HG03175 (cell line): ENCODE results near the gene HPCAL1.

ENCODE experiments used
- ATAC-seq: cut with Tn5 transposase; IDR thresholded peaks from one replicate; pipeline ENCODE4 v1.9.1; 2021; ENCODE audit warnings: mild to moderate bottlenecking, moderate library complexity; ENCODE audit not compliant: unreplicated experiment

HPCAL1 gene

DNA sequence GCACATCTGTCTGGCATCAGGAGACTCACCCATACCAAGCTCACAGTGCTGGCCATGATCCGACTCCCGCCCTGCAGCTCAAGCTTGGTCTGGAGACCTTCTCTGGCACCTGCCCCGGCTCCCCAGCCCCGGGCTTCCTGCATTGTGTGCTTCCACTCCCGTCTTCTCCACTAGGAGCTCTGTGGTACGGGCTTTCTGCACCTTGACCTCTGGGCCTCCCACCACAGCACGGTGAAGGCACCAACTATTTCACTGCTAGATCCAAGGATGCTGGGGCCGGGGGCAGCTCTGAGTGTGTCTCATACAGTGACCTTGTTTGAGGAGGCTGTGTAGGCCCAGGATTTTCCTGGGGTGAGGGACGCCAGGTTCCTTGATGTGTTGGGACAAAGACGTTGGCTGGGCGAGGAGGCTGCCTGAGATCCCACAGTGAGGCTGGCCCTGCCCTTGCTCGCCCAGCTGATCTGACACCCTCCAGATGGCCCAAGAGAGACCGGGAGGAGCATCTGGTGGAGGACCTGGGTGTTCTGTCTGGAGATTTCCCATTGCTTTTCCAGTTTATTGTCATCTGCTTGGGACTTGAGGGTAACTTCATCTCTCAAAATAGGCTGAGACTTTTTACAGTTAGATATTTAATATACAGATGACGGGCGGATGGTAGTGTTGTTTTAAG, 64.0 kb downstream of the HPCAL1 start:
- no peak for ATAC-seq

DNA sequence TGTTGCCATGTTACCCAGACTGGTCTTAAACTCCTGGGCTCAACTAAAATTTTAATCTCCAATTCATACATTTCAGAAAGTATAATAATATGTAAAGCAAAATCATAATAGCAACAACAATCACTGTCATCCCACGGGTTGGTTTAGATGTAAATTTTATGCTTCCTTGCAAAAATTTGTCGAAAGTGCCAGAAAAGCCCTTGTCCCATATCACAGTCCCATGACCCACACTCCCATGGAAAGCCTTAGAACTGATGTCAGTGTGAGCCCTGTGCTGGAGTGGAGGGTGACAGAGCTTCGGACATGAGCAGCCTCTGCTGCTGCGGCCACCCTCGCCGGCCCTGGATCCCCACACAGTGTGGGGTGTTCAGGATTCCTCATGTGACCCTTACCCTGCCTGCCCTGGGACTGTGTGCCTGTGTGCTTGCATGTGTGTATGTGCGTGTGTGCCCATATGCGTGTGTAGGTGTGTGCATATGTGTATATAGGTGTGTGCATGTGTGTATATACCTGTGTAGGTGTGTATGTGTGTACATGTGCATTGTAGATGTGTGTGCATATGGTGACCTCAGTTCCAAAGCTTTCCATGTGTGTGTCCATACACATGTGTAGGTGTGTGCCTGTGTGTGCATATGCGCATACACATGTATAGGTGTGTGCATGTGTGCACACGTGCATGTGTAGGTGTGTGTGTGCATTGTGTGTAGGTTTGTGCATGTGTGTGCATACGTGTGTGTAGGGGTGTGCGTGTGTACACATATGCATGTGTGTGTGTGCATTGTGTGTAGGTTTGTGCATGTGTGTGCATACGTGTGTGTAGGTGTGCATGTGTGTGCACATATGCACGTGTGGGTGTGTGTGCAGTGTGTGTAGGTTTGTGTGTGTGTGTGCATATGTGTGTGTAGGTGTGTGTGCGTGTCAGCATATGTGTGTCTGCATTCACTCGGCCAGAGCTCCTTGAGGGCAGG, 65.1 kb downstream of the HPCAL1 start:
- ATAC-seq: no peak

DNA sequence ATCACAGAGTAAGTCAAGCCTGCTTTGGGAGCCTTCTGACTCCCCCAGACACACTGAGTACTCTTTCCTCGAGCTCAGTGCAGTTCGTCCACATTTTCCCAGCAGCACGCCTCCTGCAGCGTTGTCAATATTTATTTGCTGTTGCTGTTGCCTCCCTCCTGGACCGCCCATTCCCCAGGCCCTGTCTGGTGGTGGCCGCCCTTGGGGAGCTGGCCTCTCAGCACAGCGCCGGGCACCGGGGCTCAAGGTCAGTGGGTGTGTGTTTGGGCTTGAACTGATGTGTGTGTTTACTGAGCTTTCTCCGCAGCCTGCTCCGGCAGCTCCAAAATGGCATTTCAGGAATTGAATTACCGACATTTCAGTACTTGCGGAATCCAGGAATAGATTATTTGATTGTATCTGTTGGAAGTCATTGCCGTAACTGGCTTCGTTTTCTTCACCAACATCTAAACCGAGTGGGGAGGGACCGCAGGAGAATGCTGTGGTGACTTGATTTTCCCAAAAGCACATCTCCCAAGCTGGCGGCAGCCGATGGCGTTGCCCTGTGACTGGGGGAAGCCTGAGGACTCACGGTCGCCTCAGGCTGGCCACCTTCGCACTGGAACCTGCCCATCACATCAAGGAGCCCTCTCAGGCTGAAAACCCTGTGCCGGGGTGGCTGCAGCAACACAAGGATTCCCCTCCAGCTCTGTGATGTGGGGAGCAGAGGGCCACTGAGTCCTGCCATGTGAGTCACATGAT, 66.0 kb downstream of the HPCAL1 start:
- ATAC-seq: no peak

DNA sequence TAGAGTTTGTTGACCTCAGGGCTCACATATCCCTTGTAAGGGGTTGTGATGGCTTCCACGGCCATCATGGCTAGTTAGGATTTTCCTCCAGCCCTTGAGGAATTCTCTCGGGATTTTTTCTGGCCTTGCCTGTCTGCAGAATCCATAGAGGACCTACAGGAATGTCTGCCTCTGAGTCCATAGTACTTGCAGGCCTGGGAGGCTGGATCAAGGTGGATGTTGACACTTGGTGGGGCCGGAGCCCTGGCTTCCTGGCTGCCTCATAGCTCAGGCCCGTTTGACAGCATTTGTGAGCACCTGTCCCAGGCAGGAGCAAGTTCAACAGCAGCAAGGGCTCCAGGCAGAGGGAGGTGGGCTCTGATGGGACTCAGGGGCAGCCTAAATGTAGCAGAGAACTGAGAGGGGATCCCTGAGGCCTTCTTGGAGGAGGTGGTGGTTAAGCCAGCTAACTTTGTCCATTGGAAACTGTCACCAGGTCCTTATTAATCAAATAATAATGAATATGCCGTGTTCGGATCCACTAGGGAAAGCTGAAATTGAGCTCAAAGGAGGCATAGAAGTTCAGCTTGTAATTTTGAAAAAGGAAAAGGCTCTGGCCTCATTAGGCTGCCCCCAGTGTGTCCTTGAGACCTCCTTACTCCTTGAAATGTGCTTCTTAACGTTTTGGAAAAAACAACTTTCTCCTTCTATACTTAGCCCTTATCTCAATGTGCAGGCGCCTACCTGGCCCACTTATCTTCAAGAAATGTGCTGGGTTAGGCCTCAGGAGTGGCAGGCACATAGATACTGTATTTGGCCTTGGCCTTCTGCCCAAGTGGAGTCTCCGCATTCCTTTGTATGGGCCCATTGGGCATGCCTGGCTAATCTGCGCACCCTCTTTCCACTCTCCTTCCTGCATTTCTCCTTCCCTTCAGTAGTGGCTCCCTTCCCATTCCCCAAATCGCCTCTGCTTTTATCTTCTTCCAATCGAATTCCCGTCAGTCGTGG, 66.9 kb downstream of the HPCAL1 start:
- no peak for ATAC-seq

DNA sequence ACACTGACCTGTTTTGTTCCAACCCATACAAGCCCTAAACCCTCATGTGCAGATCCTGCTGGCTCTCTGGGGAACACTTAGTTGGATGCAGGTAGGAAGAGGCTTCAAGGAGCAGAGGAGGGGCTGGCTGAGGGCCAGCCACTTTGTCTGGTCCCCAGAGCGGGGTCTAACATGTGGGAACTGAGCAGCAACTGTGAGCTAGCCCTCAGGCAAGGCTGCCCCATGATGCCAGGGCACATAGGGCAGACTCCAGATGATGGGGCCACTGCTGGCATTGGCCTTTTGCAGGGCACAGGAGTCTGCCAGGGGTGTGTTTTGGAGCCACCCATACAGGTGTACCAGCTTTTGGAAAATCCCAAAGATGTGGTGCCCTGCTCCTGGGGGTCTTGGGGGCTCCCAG, 67.7 kb downstream of the HPCAL1 start:
- no peak for ATAC-seq

DNA sequence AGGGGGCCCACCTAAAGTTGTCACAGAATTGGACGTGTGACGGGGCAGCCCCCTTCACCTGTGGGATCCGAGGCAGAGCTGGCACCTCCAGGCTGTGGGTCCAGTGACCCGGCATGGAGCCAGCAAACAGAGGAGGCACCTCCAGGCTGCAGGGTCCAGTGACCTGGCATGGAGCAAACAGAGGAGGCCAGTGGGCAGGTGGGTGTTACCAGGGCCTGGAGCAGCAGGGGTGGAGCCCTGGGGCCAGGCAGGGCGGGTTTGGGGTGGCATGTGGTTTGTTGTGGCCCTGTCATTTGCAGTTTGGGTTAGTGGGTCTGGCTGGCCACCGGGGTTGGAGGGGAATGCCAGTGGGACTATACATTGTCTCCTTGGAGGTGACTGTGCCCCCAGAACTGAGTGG, 68.2 kb downstream of the HPCAL1 start:
- no peak for ATAC-seq

DNA sequence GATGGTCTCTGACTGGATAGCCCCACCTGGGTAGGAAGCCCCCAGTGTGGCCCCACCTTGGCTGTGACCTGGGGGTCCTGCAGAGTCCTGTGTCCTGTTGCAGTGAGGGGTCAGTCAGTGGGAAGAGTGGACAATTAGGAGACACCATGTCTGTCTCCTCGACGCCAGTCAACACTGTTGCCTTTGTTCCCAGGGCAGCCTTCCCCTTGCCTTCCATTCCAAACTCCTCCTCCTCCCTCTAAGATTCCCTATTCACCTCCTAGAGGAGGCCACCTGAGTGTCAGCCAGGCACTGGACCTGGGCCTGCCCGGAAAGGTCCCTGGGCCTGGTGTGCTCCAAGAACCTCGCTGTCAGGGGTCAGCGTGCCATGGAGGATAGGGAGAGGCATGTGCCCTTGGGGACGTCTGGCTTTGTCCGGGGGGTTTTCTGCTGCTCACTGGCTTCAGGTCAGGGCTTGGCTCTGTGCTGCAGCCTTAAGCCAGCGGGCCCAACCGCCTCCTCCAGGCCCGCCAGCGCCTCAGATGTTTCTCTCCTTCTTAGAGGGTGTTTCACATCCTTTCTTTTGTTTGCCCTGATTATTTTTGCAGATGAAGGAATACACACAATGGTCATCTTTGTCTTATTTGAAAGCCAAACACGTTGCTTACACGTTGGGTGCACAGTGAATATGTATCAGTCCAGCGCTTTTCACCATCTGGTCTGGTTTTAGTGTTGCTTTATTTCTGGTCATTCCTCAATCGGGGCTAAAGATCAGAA, 68.9 kb downstream of the HPCAL1 start:
- no peak for ATAC-seq

DNA sequence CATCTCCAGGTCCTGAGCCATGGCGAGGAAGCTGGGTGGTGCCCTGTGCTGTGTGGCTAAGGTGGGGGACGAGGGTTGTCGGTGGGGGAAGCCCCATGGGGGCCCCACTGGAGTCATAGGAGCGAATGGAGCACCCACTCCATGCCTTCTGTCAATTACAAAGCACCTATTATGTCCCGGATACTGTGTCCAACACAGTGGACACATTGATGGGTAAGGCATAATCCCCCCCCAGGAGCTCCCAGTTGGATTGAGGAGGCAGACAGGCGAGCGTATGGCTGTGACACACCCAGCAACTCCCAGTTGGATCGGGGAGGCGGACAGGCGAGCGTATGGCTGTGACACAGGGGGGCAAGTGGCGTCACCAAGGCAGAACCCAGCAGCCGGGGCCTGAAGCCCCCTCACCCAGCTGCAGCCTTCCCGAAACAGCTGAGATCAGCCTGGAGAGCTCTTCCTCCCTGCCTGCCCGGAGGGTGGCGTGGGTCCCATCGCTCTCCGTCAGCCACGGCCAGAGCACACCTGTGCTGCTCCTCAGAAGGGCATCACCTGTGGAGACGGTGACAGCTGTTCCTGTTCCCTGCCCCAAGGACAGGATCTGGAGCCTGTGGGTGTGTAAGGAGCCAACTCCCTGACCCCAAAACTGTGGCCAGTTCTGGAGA, 69.6 kb downstream of the HPCAL1 start:
- no peak for ATAC-seq

DNA sequence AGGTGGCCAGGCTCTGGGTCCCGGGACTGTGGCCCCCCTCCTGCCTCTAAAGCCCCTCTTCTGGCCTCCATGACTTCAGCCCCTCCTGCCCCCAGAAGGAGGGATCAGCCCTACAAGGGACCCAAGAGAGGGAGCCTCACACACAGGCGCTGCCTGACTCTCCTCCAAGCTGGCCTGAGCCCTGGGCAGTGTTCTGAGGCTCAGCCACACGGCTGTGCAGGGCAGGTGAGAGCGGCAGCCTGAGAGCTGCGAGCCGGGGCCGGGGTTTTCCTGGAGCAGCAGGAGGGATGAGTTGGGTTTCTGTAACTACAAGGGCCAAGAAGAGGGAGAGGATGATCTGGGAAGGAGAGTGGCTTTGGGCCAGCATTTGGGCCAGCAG, 70.1 kb downstream of the HPCAL1 start:
- ATAC-seq: no peak

DNA sequence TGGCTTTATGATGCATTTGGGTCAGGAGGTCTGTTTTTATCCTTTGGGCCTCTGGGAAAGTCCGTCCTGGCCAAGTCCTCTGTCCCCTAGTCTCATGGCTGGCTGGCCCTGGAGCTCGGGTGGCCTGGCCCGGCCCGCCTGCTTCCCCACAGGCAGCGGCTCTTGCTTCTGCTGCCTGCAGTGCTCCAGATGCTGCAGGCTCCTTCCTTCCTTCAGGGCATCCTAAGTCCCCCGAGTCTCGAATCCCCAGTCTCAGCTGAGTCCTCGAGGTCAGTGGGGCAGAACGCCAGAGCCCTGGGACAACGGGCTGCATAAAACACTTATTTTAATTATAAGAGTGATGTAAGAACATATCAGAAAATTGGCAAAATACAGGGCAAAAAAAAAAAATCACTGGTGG, 71.2 kb downstream of the HPCAL1 start:
- ATAC-seq: no peak

DNA sequence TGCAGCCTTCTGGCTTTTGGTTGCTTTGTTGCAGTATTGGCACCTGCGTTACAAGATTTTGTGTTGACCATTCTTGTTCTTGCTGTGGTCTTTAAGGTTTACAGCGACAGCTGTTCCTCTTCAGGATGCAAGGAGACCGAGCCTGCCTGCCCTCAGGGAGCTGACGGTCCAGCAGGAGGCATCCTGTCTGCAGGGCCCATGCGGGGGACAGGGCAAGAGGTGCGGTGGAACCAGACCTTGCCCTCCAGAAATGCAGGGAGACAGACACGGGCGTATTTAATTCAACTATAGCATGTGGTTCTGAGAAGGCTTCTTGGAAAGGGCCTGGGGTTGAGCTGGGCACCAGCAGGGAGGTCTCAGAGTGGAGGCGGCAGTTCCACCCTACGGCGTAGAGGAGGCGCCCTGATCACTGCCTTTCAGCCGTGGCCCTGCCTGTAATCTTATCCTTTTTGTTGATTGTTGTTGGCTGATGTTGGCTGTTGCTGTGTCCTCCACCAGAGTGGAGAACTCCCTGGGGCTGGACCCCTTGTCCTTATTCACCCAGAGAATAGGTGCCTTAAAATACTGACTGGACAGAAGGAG, 71.7 kb downstream of the HPCAL1 start:
- ATAC-seq: no peak

DNA sequence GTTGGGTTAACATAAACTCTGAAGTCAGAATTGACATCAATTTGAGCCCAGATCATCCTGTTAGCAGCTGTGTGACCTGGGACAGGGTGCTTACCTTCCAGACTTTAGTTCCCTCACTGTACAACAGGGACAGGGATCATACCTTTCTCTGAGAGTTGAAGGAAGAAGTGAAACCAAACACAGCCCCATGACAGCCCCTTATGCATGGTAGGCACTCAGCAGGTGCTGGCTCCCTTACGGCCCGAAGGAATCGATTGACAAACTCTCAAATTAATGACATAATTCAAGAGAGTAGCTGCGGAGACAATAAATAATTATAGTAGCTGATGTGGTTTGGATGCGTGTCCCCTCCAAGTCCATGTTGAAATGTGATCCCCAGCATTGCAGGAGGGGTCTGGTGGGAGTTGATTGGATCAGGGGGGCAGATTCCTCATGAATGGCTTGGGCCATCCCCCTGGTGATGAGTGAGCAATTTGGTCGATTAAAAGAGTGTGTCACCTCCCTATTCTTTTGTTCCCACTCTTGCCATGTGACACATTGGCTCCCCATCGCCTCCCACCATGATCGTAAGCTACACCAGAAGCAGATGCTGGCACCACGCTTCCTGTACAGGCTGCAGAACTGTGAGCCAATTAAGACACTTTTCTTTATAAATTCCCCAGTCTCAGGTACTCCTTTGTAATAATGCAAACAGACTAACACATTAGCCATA, 73.0 kb downstream of the HPCAL1 start:
- no peak for ATAC-seq

DNA sequence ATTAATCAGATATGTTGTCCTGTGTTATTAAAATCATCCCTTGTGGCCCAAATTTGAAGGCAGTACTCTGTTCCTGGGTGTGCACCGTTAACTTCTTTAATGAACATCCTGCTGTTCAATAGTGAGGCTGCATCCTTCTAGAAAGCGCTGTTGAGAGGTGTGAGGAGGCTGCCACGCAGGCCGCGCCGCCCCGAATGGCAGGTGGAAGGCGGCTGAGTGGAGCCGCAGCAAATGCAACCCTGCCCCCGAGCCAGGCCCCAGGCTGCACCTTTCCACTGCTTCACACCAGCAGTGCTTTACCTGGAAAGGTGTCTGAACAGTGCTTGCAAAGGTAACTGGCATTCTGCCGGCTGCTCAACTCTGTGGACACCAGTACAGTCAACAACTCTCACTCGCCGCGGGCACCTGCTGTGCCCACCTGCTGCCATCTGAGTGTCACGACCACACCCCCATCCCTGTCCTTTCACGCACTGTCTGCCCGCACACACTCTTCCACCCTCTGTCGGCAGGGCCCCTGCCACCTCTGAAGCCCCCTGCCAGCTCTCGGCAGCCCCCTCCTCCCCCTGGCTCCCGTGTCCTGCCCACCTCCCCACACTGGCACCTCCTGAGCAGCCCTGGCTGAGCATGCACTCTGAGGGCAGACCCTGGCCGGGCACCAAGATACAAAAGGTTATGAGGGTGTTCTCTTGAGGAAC, 74.5 kb downstream of the HPCAL1 start:
- ATAC-seq: no peak

DNA sequence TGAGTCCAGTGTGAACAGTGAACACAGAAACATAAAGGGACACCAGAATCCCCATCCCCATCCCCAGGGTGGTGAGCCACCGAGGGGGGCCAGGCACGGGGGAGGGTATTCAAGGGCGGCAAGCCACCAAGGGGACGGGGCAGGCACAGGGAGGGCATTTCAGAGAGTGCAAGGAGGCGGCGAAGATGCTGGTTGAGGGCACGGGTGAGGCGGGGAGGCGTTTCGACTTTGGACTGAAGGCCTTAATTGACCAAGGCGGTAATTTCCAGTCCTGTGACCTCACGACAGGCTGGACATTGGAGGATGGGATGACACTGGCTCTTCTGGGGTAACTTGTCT, 75.0 kb downstream of the HPCAL1 start:
- no peak for ATAC-seq

DNA sequence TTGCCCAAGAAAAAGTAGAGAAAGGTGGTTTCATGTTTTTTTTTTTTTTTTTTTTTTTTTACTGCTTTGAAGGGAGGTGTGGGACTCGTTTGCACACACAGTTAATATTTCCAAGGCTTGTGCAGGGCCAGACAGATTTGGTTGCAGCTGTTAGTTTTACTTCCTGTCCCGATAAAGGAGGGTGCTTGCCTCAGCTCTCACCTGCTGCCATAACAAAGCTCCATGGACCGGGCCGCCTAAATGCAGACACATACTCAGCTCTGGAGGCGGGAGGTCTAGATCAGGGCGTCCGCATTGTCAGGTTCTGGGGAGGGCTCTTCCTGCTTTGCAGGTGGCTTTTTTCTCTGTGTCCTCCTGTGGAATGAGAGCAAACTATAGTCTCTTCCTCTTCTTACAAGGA, 75.5 kb downstream of the HPCAL1 start:
- peak; percentile 72 for ATAC-seq

DNA sequence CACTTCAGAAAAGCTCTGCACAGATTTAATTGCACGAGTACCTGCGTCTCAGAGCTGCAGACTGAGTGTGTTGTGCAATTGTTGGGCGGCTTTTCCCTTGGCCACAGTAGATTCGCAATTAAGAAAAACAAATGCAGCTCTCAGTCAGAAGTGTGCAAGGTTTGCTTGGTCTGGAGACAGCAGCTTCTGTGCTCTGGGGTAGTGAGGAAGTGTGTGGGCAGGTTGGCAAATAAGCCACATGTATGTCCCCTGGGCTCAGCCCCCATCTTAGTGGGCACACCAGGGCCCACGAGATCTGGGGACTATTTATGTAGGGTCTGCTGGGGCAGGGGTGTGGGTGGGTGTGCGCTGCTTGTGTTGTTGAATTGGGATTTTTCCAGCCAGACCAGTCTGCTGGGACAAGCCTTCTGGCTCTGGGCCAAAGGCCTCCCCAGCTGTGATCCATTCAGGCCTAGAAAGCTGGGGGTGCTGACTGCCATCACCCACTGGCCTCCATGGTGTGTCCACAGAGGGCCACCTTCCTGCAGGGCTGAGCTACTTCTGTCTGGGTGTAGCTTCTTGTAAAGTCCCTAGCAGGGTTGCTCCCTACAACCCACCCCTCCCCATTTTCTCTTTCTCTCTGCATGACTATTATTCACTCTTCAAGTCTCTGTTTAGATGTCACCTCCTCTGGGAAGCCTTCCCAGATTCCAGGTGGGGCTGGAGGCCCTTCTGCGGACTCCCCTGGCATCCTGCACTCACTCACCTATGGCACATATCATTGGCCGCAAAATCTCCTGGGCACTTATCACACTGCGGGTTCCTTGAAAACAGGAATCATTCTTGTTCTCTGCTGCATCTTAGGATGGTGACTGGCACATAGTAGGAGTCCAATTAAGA, 77.6 kb downstream of the HPCAL1 start:
- no peak for ATAC-seq

DNA sequence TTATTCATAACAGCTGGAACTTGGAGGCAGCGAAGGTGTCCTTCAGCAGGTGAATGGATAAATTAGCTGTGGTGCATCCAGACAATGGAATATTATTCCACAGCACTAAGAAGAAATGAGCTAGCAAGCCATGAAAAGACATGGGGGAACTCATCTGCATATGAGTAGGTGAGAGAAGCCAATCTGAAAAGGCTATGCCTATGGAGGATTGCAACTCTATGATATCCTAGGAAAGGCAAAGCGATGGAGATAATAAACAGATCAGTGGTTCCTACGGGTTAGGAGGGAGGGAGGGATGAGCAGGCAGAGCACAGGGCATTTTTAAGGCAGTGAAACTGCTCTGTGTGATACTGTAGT, 79.3 kb downstream of the HPCAL1 start:
- no peak for ATAC-seq
